ENCODE data around the gene MBD5.

MBD5 gene

DNA sequence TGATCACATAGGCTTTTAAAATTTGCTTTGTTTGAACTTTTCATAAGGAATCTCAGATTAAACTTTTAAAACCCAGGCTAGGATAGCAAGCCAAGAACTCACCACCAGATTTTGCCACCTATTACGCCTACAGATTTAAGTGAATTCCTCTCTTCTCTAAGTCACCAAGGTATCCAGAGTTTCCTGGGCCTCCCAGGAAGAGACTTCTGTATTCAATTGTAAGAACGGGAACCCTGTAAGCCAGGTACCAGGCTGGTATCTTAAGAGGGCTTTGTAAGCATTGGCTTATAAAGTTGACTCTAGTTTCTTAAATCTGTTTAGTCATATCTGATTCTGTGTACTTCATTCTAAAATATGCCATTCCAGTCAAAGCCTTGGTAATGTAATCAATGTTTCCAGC is 285.1 kb downstream of the MBD5 start:
- no peak for DNase-seq

DNA sequence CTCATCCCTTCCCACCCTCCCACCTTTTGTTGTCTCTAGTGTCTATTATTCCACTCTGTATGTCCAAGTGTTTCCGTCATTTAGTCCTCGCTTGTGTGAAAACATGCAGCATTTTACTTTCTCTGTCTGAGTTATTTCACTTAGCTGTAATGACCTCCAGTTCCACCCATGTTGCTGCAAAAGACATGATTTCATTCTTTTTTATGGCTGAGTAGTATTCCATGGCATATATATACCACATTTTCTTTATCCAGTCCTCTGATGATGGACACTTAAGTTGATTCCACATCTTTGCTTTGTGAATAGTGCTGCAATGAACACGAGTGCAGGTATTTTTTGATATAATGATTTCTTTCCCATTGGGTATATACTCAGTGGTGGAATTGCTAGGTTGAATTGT is 296.7 kb downstream of the MBD5 start:
- no peak for DNase-seq

DNA sequence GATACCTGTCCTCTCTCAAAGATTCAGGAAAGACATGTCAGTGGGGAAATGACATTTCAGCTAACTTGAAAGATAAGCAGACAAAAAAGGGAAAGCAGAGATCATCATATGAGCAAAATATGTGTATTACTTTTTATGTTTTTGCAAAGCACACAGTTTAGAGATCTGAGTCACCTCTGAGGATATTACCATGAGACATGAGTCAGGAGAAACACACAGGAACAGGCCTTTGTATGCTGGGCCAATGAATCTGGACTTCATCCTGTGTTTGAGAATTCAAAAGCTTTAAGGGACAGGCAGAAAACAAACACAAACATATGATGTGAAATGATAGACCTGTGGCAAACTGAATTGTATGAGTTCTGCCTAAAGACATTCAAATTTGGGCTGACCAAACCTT is 317.6 kb downstream of the MBD5 start:
- no peak for DNase-seq

DNA sequence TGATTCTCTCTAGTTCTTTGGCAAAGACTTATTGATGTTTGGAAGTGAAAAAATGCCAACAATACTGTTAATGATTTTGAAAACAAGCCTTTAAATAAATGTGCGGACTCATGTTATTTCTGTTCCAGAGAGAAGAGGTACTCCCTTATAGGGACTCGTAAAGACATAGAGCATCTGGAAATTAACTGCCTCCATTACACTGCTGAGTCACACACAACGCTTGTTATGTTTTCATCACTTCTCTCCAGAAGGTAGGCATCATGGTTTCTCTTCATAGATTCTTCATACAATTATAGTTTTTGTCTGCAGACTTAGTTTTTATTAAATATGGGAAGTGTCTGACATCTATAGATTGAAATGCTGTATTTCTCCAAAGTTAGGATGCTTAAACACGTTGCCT is 321.2 kb downstream of the MBD5 start:
- no peak for DNase-seq

DNA sequence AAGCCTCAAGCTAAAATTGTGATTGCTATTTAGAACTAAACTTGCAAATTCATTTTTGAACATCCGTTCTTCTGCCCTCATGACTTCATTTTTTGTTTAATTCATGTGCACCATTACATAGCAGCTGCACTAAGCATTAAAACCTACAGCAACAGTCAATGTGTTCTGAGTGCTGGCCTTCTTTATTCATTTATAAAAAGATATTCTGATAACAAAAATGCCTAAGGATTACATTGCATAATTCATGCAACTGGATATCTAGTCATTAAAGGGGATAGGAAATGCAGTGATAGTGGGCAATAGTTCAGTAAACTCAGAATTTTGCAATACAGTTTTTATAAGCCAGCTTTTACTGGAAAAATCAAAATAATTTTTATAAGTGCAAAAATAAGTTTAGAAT is 329.3 kb downstream of the MBD5 start:
- no peak for DNase-seq

DNA sequence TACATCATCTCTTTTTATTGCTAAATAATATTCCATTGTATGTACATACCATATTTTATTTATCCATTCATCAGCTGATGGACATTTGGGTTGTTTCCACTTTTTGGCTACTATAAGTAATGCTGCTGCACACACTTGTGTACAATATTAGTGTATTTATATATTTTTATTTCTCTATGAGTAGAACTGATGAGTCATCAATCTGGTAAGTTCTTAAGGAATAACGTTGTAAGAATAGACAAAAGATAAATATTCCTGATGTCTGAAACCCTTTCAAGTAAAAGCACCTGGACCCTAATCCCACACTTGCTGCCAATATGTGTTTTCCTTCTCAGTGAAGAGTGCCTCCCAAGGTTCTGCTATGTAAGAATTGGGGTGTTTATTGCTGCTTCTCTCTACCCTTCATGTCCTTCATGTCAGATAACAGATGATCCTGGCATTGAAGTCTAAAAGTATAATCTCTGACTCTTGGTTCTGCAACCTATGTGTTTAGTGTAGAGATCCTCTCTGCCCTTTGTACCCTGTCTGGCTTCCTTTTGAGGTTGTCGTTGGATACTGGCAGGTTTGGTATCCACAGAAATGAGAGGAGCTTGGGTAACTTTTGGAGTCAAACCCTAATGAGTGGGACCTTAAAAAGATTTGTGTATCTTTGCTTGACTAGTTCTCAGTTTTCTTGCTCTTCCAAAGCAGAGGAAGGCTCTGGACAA is 330.7 kb downstream of the MBD5 start:
- DNase-seq = no peak

DNA sequence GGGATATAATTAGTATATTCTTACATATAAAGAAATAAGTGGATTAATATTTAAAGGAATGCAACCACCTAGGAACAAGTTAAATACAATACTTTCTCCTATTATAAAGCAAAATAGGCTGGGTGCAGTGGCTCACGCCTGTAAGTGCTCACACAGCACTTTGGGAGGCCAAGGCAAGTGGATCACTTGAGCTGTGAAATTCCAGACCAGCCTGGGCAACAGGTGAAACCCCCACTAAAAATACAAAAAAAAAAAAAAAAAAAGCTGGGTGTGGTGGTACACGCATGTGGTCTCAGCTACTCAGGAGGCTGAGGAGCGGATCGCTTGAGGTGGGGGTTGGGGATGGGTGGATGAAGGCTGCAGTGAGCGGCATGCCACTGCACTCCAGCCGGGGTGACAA is 337.5 kb downstream of the MBD5 start:
- DNase-seq = no peak

DNA sequence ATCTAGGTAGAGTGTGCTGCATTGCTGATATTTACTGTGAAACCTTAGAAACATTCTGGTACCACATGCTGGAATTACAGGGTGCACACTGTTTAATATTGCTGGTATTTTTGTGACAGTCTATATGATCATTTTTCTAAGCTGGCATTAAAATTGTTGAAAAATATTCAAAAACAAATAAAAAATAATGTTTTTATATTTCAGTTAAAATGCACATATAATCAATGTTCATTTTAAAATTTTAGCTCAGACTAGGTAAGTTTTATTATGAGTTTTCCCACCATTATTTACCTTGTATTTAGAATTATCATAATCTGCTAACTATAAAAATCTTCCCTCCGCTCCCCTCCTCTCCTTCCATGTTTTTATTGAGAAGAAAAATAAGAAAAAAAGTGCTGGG is 339.8 kb downstream of the MBD5 start:
- no peak for DNase-seq

DNA sequence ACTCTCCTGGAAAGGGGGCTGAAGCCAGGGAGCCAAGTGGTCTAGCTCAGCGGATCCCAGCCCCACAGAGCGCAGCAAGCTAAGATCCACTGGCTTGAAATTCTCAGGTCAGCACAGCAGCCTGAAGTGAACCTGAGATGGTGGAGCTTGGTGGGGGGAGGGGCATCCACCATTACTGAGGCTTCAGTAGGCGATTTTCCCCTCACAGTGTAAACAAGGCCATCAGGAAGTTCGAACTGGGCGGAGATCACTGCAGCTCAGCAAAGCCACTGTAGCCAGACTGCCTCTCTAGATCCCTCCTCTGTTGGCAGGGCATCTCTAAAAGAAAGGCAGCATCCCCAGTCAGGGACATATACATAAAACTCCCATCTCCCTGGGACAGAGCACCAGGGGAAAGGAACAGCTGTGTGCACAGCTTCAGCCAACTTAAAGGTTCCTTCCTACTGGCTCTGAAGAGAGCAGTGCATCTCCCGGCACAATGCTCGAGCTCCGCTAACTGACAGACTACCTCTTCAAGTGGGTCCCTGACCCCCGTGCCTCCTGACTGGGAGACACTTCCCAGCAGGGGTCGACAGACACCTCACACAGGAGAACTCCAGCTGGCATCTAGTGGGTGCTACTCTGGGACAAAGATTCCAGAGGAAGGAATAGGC is 341.4 kb downstream of the MBD5 start:
- DNase-seq = no peak

DNA sequence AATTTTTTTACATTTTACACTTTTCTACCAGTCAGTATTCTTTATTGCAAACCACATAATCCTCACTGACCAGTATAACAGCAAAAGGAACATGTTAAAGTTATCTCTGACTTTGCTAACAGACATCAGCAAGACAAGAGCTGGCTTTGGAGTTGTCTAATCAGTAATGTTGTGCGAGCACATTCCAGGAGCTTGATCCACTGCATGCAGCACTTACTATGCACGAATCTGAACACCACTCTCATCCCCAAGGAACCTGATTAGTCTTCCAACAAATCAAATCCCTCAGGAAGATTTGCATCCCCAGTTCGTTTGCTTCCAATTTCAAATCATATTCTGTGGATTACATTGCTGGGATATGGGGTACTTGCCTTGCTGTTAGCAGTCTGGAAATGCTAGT is 354.3 kb downstream of the MBD5 start:
- no peak for DNase-seq

DNA sequence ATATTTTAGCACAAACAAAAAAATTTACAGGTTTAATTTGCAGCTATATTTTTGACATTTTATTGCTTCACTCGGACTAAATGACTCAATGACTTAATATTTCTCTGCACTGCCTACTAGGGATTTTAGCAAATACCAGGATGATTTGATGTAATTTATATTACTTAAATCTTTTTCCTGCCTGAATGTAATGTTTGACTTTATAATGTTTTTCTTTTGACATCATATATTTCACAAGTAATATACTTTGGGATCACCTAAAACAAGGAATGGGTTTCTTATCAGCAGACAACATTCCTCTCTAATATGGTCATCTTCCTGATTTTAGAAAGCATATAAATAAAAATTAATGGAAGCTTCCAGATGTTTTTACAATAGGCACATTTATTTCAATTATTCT is 370.4 kb downstream of the MBD5 start:
- DNase-seq = no peak

DNA sequence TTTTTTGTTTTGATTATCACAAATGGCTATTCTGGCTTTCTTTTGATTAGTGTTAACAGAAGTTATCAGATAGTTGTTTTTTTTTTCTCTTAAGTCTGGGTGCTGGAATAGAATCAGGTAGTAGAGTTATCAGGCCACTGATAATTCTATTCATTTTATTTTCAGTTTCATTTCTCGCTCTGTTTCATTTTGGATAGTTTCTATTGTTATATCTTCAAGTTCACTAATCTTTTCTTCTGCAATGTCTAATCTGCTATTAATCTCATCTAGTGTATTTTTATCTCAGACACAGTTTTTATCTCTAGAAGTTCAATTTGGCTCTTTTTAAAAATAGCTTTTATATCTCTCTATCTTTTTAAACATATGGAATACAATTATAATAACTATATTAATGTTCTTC is 381.9 kb downstream of the MBD5 start:
- no peak for DNase-seq

DNA sequence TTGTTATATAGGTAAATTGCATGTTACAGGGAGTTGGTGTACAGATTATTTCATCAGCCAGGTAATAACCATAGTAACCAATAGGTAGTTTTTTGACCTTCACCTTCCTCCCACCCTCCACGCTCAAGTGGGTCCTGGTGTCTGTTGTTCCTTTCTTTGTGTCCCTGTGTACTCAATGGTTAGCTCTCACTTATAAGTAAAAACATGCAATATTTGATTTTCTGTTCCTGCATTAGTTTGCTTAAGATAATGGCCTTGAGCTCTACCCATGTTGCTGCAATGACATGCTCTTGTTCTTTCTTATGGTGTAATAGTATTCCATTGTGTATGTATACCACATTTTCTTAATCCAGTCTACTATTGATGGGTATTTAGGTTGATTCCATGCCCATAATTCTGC is 390.0 kb downstream of the MBD5 start:
- no peak for DNase-seq

DNA sequence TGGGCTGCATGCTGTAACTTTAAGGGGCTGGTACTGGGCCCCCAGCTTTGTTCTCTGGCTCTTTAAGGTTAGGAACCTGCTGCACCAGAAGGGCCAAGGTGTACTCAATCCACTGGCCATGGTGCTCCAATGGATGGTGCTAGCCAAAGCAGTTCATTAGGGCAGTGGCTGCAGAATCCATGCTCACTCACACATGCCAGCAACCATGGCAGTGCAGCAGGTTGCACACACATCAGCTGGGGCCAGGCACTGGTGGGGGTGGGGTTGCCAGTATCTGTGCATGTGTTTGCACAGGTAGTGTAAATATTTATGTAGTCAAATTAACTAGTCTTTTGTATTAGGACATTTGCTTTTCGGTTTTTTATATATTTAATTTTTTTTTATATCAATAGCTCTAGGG is 395.4 kb downstream of the MBD5 start:
- no peak for DNase-seq

DNA sequence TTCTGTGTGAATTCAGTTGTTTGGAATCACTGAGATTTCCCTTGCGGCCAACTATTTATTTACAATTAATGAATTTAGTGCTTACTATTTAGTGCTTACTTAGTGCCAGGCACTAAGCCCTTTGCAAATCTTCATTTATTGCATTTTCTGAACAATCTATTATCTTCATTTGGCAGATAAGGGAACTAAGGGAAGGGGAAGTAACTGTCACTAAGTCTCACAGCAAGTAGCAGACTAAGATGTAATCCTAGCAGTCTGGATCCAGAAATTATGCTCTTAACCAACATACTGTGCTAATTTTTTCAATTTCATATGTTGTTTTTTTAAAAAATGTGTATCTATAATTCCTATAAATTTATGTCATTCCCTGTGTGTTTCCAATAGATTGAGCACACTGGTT is 409.2 kb downstream of the MBD5 start:
- DNase-seq = no peak

DNA sequence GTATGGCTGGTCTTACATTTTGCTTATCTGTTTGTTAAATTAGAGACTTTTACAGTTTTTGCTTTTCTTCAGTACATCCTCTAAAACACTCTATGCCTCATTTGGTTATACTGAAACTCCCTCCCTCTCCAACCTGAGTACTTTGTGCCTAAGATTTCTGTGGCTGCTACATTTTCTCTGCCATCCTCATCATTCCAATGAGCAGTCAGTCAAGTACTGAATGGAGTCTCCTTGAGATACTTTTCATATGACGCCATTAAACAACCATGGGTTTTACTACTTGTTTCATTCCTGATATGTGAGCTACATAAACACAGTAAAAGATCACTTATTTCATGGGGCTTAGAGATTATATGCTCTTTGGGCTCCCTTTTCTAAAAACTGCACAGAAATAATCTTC is 427.0 kb downstream of the MBD5 start:
- DNase-seq = no peak

DNA sequence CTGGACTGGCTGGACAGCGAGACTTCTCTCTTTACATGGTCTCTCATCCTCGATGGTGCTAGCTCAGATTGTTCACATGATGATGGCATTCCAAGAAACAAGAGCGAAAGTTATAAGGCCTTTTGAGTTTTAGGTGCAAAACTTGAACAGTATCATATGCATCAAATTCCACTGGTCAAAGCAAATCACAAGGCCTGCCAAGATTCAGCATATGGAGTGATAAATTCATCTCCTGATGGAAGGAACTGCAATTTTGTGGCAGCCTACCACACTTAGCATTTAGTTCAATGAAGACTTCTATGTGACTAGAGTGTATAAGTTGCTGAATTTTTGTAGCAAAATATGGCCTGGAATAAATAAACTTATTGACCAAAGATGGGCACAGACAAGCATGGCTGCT is 429.6 kb downstream of the MBD5 start:
- DNase-seq = no peak

DNA sequence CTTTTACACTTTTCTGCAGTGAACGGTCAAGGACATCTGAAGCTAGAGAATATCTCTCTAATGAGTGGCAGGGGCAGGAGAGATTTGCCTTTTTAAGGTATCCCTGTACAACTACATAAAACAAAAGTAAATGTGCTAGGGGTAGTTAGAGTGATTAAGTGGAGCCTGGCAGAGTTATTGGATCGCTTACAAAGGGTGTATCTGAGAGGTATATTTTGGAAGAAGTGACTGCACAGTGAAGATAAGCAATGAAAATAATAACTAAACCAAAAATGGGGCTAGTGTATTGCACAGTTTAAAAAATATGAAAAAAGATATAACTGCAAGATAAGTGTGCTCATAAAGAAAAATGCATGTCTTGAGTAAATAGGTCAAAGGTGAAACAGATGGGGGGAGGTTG is 430.2 kb downstream of the MBD5 start:
- DNase-seq = no peak

DNA sequence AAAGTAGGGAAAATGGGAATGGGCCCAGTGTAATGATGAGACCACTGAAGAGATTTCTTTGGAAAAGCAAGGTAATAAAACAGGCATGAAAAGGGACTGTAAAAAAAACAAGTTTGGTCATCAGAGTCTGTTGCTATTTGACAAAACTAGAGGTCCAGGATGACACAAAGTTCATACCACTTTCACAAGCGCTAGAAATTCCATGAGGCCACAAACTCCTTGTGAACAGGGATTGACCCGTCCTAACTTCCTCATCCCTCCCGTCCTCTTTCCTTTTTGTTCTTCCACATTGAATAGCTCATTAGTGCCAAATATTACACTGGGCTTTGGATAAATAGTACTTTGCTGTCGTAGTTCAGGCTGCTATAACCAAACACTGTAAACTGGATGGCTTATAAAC is 434.9 kb downstream of the MBD5 start:
- DNase-seq = no peak

DNA sequence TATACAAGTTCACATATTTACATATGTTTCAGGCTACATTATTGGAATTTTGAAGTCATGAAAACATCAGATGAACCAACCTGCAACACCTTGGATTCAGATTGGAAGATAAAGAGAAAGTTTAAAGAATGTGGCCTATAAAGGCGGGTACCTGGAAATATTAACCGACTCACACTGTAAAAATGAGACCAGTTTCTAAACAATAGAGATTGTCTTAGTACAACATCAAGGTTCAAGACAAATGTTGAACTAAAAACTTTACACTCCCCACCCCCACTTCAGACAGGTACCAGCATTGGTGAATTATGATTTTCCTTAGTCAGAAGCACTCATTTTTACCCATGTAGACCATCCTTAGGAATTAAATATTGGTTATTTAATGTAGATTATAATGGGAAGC is 437.3 kb downstream of the MBD5 start:
- DNase-seq = no peak

DNA sequence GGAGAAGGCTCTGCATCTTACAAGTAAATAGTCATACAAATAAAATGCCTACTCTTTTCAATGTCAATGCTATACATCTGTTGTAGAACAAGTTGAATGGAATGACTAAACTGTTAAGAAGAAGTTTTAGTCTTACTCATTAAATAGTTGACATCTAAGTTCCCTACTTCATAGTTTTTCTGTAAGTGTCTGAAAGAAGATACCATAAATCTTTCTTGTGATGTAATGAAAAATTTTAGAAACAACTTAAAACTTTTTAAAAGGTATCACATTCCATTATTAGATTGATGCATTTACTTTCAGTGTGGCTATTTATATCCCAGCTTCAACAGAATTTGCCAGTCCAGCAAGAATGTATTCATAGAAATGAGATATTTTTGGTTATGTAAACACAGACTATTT is 438.5 kb downstream of the MBD5 start:
- no peak for DNase-seq

DNA sequence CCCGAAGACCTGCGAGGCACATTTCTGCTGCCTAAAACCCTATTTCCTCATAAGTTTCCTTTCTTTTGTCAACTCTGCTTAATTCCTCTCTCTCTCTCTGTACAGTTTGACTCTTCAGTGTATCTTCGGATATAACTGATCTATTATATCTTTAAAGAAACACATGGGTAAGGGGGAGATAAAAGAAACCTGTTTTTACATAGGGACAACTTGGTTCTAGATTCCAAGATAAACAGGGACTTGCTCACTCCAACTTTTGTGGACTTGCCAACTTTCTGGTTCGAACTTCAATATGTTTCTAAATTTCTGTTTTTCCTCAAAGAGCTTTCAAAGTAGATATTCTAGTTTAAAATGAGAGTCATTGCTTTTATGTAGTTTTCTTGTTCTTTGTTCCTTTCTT is 441.0 kb downstream of the MBD5 start:
- DNase-seq = no peak

DNA sequence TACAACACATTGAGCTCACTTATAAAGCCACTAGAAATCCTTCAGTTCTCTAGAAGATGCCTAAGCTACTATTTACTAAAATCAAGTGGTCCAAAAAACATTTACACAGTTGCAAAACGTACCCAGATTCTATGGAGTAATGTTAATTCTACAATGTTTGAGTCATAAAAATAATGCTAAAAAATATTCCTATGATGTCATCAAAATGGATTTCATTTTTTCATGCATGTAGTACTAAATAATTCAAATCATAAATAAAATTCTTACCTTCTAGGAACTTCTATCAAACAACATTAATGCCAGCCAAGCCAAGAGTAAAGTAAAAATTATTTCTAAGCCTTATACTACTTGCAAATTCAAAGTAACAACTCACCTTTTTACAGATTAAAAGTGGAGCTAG is 454.7 kb downstream of the MBD5 start:
- no peak for DNase-seq

DNA sequence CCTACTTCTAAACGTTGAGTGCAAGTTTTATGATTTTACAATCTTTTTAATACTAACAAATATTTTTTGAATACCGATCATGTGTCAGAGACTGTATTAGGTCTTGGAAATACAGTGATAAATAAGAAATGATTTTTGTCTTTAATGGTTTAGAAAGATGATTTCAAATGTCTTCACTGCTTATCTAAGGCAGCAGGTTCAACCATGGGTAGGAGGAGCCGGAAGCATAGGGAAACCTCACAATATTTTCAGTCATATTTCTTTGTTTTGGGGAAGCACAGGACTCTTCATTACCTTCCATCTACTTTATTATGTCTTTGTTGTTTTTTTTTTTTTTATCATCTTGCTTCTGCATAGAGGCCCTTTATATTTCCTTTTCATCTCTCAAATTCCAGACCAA is 458.5 kb downstream of the MBD5 start:
- no peak for DNase-seq

DNA sequence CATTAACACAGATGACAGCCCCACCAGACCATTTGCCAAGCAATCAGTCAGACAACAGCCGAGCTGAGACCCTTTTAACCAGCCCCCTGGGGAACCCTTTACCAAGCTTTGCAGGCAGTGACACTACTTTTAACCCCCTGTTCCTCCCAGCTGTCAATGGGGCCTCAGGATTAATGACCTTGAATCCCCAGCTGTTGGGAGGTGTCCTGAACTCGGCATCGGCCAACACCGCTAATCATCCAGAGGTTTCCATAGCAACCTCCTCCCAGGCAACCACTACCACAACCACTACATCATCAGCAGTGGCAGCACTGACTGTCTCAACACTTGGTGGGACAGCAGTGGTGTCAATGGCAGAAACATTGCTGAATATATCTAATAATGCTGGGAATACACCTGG is 462.8 kb downstream of the MBD5 start:
- no peak for DNase-seq
